ENCODE measurements around the gene FOXR1. TPM values are rescaled to one million over a fixed set of nuclear protein-coding genes. Genes with fewer than 3 reads are reported as not detected.

Gene FOXR1
- total RNA-seq, 3 donors from 2014 or later (not counting 1 experiment from before 2014, with no cell fraction given) = not detected

GRCh38 chr11:118957968-118958367 is 13.6 kb upstream of the FOXR1 start:
- Mint-ChIP-seq H3K27me3 (ENCODE audit: low read depth in 2 of 2) (peaks cover 0 to 13% of the 10 kb centered on the region in 2 donors), H3K36me3 (no peaks in the 10 kb centered on the region), H3K27ac (no peak overlapping the region), H3K4me3 (no peak overlapping the region), H3K4me1 (peaks cover 0 to 9% of the 10 kb centered on the region in 2 donors), H3K9me3 (no peaks in the 10 kb centered on the region)
- Histone ChIP-seq H3K36me3 (ENCODE audit: control insufficient read depth, insufficient read depth, low read length) (no peaks in the 10 kb centered on the region), H3K4me1 (ENCODE audit: control insufficient read depth, insufficient read depth, low read length) (peaks cover 3% of the 10 kb centered on the region), H3K4me3 (ENCODE audit: low read length) (no peak overlapping the region), H3K9me3 (ENCODE audit: control insufficient read depth, insufficient read depth, low read length) (no peaks in the 10 kb centered on the region), H3K27me3 (ENCODE audit: control insufficient read depth, insufficient read depth, low read length) (no peaks in the 10 kb centered on the region), H3K27ac (ENCODE audit: low read length) (no peak overlapping the region)
- TF ChIP-seq CTCF (IDR thresholded peaks at IDR 0.05) = no peak
- ATAC-seq (no peak), DNase-seq (no peak)
- 92% methylated on average over 8 of the region's 8 CpGs for WGBS (ENCODE audit: insufficient coverage)
- intact Hi-C loops (cut with micrococcal nuclease) = no loop called here

- Histone ChIP-seq H3K27ac (ENCODE audit: low read length) (no peak overlapping the region), H3K9me3 (ENCODE audit: control insufficient read depth, insufficient read depth, low read length) (no peaks in the 10 kb centered on the region), H3K4me1 (ENCODE audit: control insufficient read depth, insufficient read depth, low read length) (peaks cover 3% of the 10 kb centered on the region), H3K36me3 (ENCODE audit: control insufficient read depth, insufficient read depth, low read length) (no peaks in the 10 kb centered on the region), H3K27me3 (ENCODE audit: control insufficient read depth, insufficient read depth, low read length) (no peaks in the 10 kb centered on the region), H3K4me3 (ENCODE audit: low read length) (no peak overlapping the region)
- intact Hi-C loops (cut with micrococcal nuclease) = no loop called here
- Mint-ChIP-seq H3K9me3 (no peaks in the 10 kb centered on the region), H3K27me3 (ENCODE audit: low read depth in 2 of 2) (peaks cover 0 to 12% of the 10 kb centered on the region in 2 donors), H3K36me3 (no peaks in the 10 kb centered on the region), H3K4me3 (no peak overlapping the region), H3K4me1 (peaks cover 0 to 9% of the 10 kb centered on the region in 2 donors), H3K27ac (no peak overlapping the region)
- TF ChIP-seq CTCF (IDR thresholded peaks at IDR 0.05) = no peak
- ATAC-seq (no peak), DNase-seq (no peak)
- 89% methylated on average over 2 of the region's 2 CpGs for WGBS (ENCODE audit: insufficient coverage)
These were observed 13.0 kb upstream of the FOXR1 start for GRCh38 chr11:118958577-118958976.

GRCh38 chr11:118961189-118961588 is 10.4 kb upstream of the FOXR1 start:
- H3K36me3 Mint-ChIP-seq = no peaks in the 10 kb centered on the region
- no peaks in the 10 kb centered on the region for H3K36me3 ChIP-seq (ENCODE audit: control insufficient read depth, insufficient read depth, low read length)

More at GRCh38 chr11:118961189-118961588, 10.4 kb upstream of the FOXR1 start:
- Histone ChIP-seq H3K4me1 (ENCODE audit: control insufficient read depth, insufficient read depth, low read length) (peaks cover 3% of the 10 kb centered on the region), H3K9me3 (ENCODE audit: control insufficient read depth, insufficient read depth, low read length) (no peaks in the 10 kb centered on the region), H3K27me3 (ENCODE audit: control insufficient read depth, insufficient read depth, low read length) (no peaks in the 10 kb centered on the region), H3K4me3 (ENCODE audit: low read length) (no peak overlapping the region), H3K27ac (ENCODE audit: low read length) (no peak overlapping the region)
- H3K9me3 Mint-ChIP-seq = no peaks in the 10 kb centered on the region
- peaks cover 0 to 9% of the 10 kb centered on the region in 2 donors for H3K4me1 Mint-ChIP-seq
- no peak overlapping the region for H3K4me3 Mint-ChIP-seq
- DNase-seq (no peak), ATAC-seq (no peak)
- intact Hi-C loops (cut with micrococcal nuclease) = no loop called here
- H3K27ac Mint-ChIP-seq = no peak overlapping the region
- H3K27me3 Mint-ChIP-seq (ENCODE audit: low read depth in 2 of 2) = peaks cover 0 to 6% of the 10 kb centered on the region in 2 donors
- WGBS (ENCODE audit: insufficient coverage) = 89% methylated on average over 5 of the region's 5 CpGs
- no peak for TF ChIP-seq CTCF (IDR thresholded peaks at IDR 0.05)
